Esophagus squamous epithelium (tissue), 5 donors: ENCODE results near the gene SIDT1. TPM values are rescaled to one million over a fixed set of nuclear protein-coding genes. Genes with fewer than 3 reads are reported as not detected.
A peak's percentile ranks its signal among the peaks of the same experiment; 100 is the strongest.

ENCODE experiments used
- DNase-seq: peaks from one replicate; lab custom pipeline; 2025; lab: John Stamatoyannopoulos, UW
- H3K27ac ChIP-seq, 4 donors: fragments of 200-600 bp; sonication (generic); one replicate each; pipeline ENCODE4 v1.5.1; 2016 to 2019; ENCODE audit warnings: mild to moderate bottlenecking in 1 of 4
- H3K27me3 ChIP-seq, 4 donors: fragments of 200-600 bp; sonication (generic); 1 replicate in 3 of 4; 2 replicates in 1 of 4; pipeline versions ENCODE4 v1.5.1 to v1.6.0; 2017 to 2021; ENCODE audit warnings: antibody characterized with exemption in 1 of 4
- H3K36me3 ChIP-seq, 3 donors: fragments of 200-600 bp; sonication (generic); one replicate each; pipeline ENCODE4 v1.5.1; 2016 to 2019
- H3K4me1 ChIP-seq, 3 donors: fragments of 200-600 bp; sonication (generic); one replicate each; pipeline ENCODE4 v1.5.1; 2017 to 2019
- H3K4me3 ChIP-seq, 4 donors: fragments of 200-600 bp; sonication (generic); 1 replicate in 3 of 4; 2 replicates in 1 of 4; pipeline ENCODE4 v1.5.1; 2016 to 2019; ENCODE audit warnings: mild to moderate bottlenecking in 2 of 4, moderate library complexity in 1 of 4
- H3K9me3 ChIP-seq, 3 donors: fragments of 200-600 bp; sonication (generic); one replicate each; pipeline ENCODE4 v1.5.1; 2016 to 2019
- POLR2A ChIP-seq, 4 donors: fragments of 450-650 bp; IDR thresholded peaks; one replicate each; pipeline ENCODE4 v1.6.1; 2017; ENCODE audit warnings: antibody characterized with exemption in 4 of 4, mild to moderate bottlenecking in 4 of 4, moderate library complexity in 3 of 4
- WGBS, 2 donors: methylation state at CpG; one replicate each; pipeline ENCODE4 v1.1.5; 2018; 5-methylcytosine and 5-hydroxymethylcytosine counted together
- intact Hi-C: fragments of 100-400 bp; cut with DNase I; formaldehyde crosslinking; loops from one replicate; pipeline ENCODE4 v1.15.0; 2022
- total RNA-seq, 4 donors: library from RNA; depleted of rRNA; stranded (reverse); fragments of >200 nt; gene quantifications; one replicate each; pipeline ENCODE4 v1.1.0, GENCODE V29; 2016
- TF ChIP-seq, protein P1 (sequence below), 6 experiments: fragments of 450-650 bp in 4 of 6; fragments of 200-600 bp in 2 of 6; sonication (generic) in 2 of 6; IDR thresholded peaks; one replicate each; pipeline ENCODE4 v1.5.1; 2016 to 2019; ENCODE audit warnings: antibody characterized with exemption in 6 of 6, mild to moderate bottlenecking in 4 of 6, moderate library complexity in 4 of 6
- donor health status: DM: yes; HTN: yes; CAD: no.

The SIDT1 gene
- total RNA-seq, 4 donors from 2014 or later: 3.8 to 4.4 (median 4.3) TPM

DNA sequence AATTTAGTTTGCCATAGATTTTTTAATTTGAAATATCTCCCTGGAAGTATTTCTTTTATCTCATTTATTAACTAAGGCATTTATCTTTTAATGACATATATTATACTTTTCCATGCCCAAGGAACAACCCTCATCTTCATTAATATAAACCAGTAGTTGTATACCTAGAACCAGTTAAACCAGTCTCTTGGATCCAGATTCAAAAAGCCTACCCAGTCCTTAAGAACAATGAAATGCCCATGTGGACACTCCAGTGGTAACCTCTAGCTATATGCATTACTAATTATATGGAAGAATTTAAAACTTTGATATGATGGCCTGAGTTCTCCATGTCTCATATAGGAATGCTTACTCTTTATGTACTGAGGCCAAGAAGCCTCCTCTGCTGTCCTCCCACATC lies 4.8 kb downstream of the SIDT1 start:
- no peak for TF ChIP-seq POLR2A (IDR thresholded peaks at IDR 0.05)
- TF ChIP-seq, protein P1, sequence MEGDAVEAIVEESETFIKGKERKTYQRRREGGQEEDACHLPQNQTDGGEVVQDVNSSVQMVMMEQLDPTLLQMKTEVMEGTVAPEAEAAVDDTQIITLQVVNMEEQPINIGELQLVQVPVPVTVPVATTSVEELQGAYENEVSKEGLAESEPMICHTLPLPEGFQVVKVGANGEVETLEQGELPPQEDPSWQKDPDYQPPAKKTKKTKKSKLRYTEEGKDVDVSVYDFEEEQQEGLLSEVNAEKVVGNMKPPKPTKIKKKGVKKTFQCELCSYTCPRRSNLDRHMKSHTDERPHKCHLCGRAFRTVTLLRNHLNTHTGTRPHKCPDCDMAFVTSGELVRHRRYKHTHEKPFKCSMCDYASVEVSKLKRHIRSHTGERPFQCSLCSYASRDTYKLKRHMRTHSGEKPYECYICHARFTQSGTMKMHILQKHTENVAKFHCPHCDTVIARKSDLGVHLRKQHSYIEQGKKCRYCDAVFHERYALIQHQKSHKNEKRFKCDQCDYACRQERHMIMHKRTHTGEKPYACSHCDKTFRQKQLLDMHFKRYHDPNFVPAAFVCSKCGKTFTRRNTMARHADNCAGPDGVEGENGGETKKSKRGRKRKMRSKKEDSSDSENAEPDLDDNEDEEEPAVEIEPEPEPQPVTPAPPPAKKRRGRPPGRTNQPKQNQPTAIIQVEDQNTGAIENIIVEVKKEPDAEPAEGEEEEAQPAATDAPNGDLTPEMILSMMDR (IDR thresholded peaks at IDR 0.05): no peak
- H3K27ac ChIP-seq: peak overlapping the region in 2 of 4 donors; percentile 1 to 57
- H3K9me3 ChIP-seq: peaks cover 0 to 11% (median 0%) of the 10 kb centered on the region in 3 donors
- H3K27me3 ChIP-seq: peaks cover 0 to 38% (median 0%) of the 10 kb centered on the region in 4 donors
- H3K4me3 ChIP-seq: no peak overlapping the region
- intact Hi-C loops: no loop called here
- no peak for DNase-seq
- H3K36me3 ChIP-seq: no peaks in the 10 kb centered on the region
- peaks cover 0 to 53% (median 9%) of the 10 kb centered on the region in 3 donors for H3K4me1 ChIP-seq

DNA sequence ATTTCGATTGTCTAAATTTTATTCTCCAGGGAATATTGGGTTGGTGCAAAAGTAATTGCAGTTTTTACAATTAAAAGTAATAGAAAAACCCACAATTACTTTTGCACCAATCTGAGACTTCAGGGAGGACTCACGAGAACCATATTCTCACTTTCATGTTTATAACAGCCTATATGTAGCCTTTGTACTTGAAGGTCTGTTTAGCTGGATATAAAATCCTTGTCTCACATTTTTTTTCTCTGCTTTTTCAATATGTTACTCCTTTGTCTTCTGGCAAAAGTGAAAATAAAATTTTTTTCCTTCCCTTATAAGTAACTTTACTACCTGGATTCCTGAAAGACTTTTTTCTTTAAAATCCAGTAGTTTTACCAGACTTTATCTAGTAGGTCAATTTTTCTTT lies 9.2 kb downstream of the SIDT1 start:
- intact Hi-C loops: no loop called here
- DNase-seq: no peak
- TF ChIP-seq, protein P1 (IDR thresholded peaks at IDR 0.05): no peak
- no peak for TF ChIP-seq POLR2A (IDR thresholded peaks at IDR 0.05)
- no peaks in the 10 kb centered on the region for H3K36me3 ChIP-seq
- peaks cover 0 to 13% (median 0%) of the 10 kb centered on the region in 3 donors for H3K9me3 ChIP-seq
- H3K27me3 ChIP-seq: peaks cover 0 to 3% (median 0%) of the 10 kb centered on the region in 4 donors
- peaks cover 0 to 14% (median 0%) of the 10 kb centered on the region in 3 donors for H3K4me1 ChIP-seq
- H3K27ac ChIP-seq: no peak overlapping the region
- WGBS, 2 donors: 78 to 95% methylated on average over 2 of the region's 2 CpGs
- no peak overlapping the region for H3K4me3 ChIP-seq

DNA sequence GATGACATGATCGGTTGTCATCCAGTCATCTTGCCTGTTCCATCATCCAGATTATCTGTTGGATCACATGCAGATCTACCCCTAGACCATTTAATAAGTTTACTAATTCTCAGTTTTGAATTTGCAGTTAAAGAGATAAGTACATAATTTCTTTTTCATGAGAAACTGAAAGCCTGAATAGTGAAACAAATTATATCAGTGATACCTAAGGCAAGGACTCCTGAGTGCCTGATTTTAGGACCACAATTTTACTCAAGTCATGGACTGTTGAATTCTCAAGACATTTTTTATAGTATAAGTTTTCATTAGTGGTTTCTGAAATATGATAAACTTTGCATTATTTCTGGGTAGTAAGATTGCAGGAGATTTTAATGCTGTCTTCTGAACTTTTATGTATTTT lies 13.2 kb downstream of the SIDT1 start:
- Histone ChIP-seq H3K27me3 (no peaks in the 10 kb centered on the region), H3K9me3 (peaks cover 0 to 13% (median 0%) of the 10 kb centered on the region in 3 donors), H3K4me1 (no peaks in the 10 kb centered on the region), H3K36me3 (no peaks in the 10 kb centered on the region), H3K4me3 (no peak overlapping the region), H3K27ac (no peak overlapping the region)
- TF ChIP-seq, protein P1 (IDR thresholded peaks at IDR 0.05): no peak
- no peak for TF ChIP-seq POLR2A (IDR thresholded peaks at IDR 0.05)
- WGBS, 2 donors: 86 to 94% methylated on average over 1 of the region's 1 CpG
- no peak for DNase-seq
- intact Hi-C loops: no loop called here

DNA sequence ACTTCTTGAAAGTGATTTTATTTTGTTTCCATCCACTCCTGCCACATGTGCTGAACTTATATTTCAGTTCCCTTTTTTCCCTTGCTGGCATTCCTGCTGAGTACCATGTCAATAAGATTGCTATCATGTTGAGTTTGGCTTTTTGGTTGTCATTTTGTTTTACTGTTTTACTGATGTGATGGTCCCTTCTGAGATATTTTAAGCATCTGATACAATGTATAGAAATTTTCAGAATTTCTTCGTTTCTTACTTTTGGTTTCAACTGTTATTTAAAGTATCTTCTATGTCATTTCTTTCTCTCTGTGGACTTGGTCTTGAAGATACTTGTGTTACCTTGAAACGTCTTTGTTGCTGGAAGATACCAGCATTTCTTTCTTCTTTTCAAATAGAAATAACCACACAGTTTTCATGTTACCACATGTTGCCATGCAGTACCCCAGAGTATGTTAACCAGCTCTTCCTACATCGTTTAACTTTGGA lies 14.1 kb downstream of the SIDT1 start:
- Histone ChIP-seq H3K36me3 (no peaks in the 10 kb centered on the region), H3K4me3 (no peak overlapping the region), H3K27ac (no peak overlapping the region), H3K4me1 (peaks cover 0 to 3% (median 0%) of the 10 kb centered on the region in 3 donors), H3K9me3 (peaks cover 0 to 9% (median 0%) of the 10 kb centered on the region in 3 donors), H3K27me3 (no peaks in the 10 kb centered on the region)
- intact Hi-C loops: no loop called here
- TF ChIP-seq POLR2A (IDR thresholded peaks at IDR 0.05): no peak
- TF ChIP-seq, protein P1 (IDR thresholded peaks at IDR 0.05): no peak
- 37 to 41% methylated on average over 3 of the region's 3 CpGs for WGBS, 2 donors
- DNase-seq: no peak

DNA sequence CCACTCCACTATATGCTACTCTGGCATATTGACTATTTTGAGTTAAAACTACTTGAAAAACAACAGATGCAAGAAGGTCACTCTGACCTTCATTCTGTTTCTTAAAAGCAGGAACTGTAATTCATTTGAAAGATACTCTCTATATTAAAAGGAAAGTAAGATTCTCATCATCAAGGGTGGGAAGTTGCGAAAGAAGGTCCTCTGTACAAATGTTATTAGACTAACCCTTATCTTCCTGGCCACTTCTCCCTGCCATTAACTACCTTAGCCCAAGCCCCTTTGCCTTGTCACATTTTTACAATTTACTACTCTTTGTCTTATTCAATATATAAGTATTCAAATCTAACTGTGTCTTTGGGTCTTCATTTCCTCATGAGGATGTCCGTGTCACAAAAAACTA lies 16.1 kb downstream of the SIDT1 start:
- Histone ChIP-seq H3K4me1 (peaks cover 0 to 17% (median 0%) of the 10 kb centered on the region in 3 donors), H3K36me3 (no peaks in the 10 kb centered on the region), H3K4me3 (no peak overlapping the region), H3K9me3 (no peaks in the 10 kb centered on the region), H3K27me3 (no peaks in the 10 kb centered on the region), H3K27ac (no peak overlapping the region)
- no peak for TF ChIP-seq POLR2A (IDR thresholded peaks at IDR 0.05)
- TF ChIP-seq, protein P1 (IDR thresholded peaks at IDR 0.05): no peak
- WGBS, 2 donors: 89 to 91% methylated on average over 2 of the region's 2 CpGs
- intact Hi-C loops: no loop called here
- no peak for DNase-seq
